ENCODE measurements around the gene SPINK6. TPM values are rescaled to one million over a fixed set of nuclear protein-coding genes. Genes with fewer than 3 reads are reported as not detected.

Gene SPINK6
- total and polyA plus RNA-seq, 2 of the 8 experiments (the other 6 are each of a cell fraction or from before 2014, with no cell fraction given), result not detected

DNA sequence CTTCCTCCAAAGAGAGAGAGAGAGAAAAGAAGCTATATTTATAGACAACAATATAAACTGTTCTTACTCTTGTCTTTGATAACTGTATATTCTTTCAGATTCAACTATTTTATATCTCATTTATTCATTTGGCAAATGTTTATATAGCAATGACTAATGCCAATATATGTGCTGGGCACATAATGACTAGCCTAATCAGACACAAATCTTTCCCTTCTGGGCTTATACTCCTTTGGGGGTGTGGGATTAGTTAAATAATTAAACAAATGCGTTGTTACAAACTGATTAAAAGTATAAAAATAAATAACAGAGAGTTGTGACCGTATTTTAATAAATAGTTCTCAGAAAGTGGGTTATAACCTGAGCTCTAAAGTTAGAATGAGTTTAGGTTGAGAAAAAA lies 30.5 kb upstream of the SPINK6 start:
- no peak overlapping the region for H4K5ac ChIP-seq (ENCODE audit: insufficient read length, low read depth, low read length)
- no peak overlapping the region for H3K4me3 ChIP-seq (ENCODE audit: extremely low read depth in 1 of 4, insufficient read depth in 2 of 4, low read depth in 3 of 4, low read length in 4 of 4)
- FAIRE-seq (no peak), DNase-seq (ENCODE audit: low read depth in 1 of 2, low spot score in 2 of 2) (no peak)
- no peak overlapping the region for H2BK15ac ChIP-seq (ENCODE audit: low read length)
- H3K27ac ChIP-seq (ENCODE audit: low read depth, low read length), result no peak overlapping the region
- no peaks in the 10 kb centered on the region for H3K23me2 ChIP-seq (ENCODE audit: low read depth, low read length)
- no peak overlapping the region for H2BK12ac ChIP-seq (ENCODE audit: low read depth, low read length)
- H4K91ac ChIP-seq (replicated peaks; ENCODE audit: insufficient read length, low read length), result no peak overlapping the region
- no peak overlapping the region for H3K4me2 ChIP-seq (ENCODE audit: insufficient read depth in 1 of 2, low read depth in 2 of 2, low read length in 2 of 2)
- ChIA-PET CTCF (ENCODE audit: partially characterized antibody) (interaction anchor here (0.6 to 2.2 kb wide), 3 partner anchors 23 to 256 kb away, joined by 3 to 5 read pairs (median 3); no protein-coding TSS in a partner anchor), POLR2A (ENCODE audit: partially characterized antibody) (no interaction called here)
- H2BK20ac ChIP-seq (ENCODE audit: low read length), result no peak overlapping the region
- H3K18ac ChIP-seq (ENCODE audit: extremely low read depth, low read length), result no peak overlapping the region
- H3K14ac ChIP-seq (ENCODE audit: insufficient read length), result no peak overlapping the region
- H3K4ac ChIP-seq (replicated peaks; ENCODE audit: insufficient read length, low read depth, low read length), result no peak overlapping the region
- H3K9me3 ChIP-seq (ENCODE audit: insufficient read depth in 2 of 2, low read depth in 1 of 2, low read length in 1 of 2), result no peaks in the 10 kb centered on the region
- WGBS, 2 experiments (ENCODE audit: extremely low coverage in 1 of 2, insufficient coverage in 1 of 2, insufficient read length in 1 of 2, insufficient replicate concordance in 2 of 2, low coverage in 1 of 2, low lambda C conversion rate in 2 of 2, missing lambda C conversion rate in 1 of 2), result 77% methylated on average over 2 of the region's 2 CpGs; no CpG with 5 or more reads in 1 of the 2 experiments
- no peak overlapping the region for H3K9ac ChIP-seq (replicated peaks in 1 of 4; ENCODE audit: extremely low read depth in 1 of 4, low read depth in 3 of 4, low read length in 3 of 4)
- no peak overlapping the region for H2BK120ac ChIP-seq (replicated peaks; ENCODE audit: low read depth, low read length)
- no peaks in the 10 kb centered on the region for H4K20me1 ChIP-seq (replicated peaks in 1 of 2; ENCODE audit: control insufficient read depth in 1 of 2, insufficient read depth in 2 of 2, low read length in 2 of 2)
- no peaks in the 10 kb centered on the region for H3K79me1 ChIP-seq (ENCODE audit: low read depth, low read length)
- no peaks in the 10 kb centered on the region for H3K36me3 ChIP-seq (ENCODE audit: control insufficient read depth in 2 of 4, insufficient read depth in 4 of 4, low read length in 3 of 4)
- no peaks in the 10 kb centered on the region for H3K27me3 ChIP-seq (replicated peaks in 1 of 4; ENCODE audit: control insufficient read depth in 3 of 4, extremely low read depth in 1 of 4, insufficient read depth in 3 of 4, low read length in 3 of 4)
- H4K8ac ChIP-seq (ENCODE audit: extremely low read depth, insufficient read depth, low read length), result no peak overlapping the region
- H2AFZ ChIP-seq (ENCODE audit: low read length), result no peak overlapping the region
- no peaks in the 10 kb centered on the region for H3K79me2 ChIP-seq (ENCODE audit: control insufficient read depth in 1 of 2, insufficient read depth in 2 of 2, low read length in 2 of 2)
- no peak overlapping the region for H2AK5ac ChIP-seq (ENCODE audit: low read depth, low read length)
- H3K23ac ChIP-seq (ENCODE audit: insufficient read length), result no peak overlapping the region
- no peak overlapping the region for H2BK5ac ChIP-seq (ENCODE audit: low read depth, low read length)
- no peaks in the 10 kb centered on the region for H3K4me1 ChIP-seq (replicated peaks in 1 of 4; ENCODE audit: control insufficient read depth in 3 of 4, insufficient read depth in 4 of 4, low read length in 3 of 4)
- no peak overlapping the region for H3K56ac ChIP-seq (replicated peaks; ENCODE audit: insufficient read length, low read depth, low read length)
- no peak for TF ChIP-seq RFX5 (IDR thresholded peaks at IDR 0.05; ENCODE audit: borderline replicate concordance, low read depth, low read length)
- no peak for TF ChIP-seq JUND (IDR thresholded peaks at IDR 0.05; ENCODE audit: low read length)
- TF ChIP-seq CEBPB (IDR thresholded peaks at IDR 0.05; ENCODE audit: low read depth, low read length), result no peak
- TF ChIP-seq RNF2 (IDR thresholded peaks at IDR 0.05; ENCODE audit: borderline replicate concordance, low read depth, low read length, missing control alignments, poor library complexity, severe bottlenecking), result no peak
- TF ChIP-seq TBP (IDR thresholded peaks at IDR 0.05; ENCODE audit: low read depth, low read length), result no peak
- TF ChIP-seq KDM5A (IDR thresholded peaks at IDR 0.05; ENCODE audit: low read length), result no peak
- TF ChIP-seq, protein P1, sequence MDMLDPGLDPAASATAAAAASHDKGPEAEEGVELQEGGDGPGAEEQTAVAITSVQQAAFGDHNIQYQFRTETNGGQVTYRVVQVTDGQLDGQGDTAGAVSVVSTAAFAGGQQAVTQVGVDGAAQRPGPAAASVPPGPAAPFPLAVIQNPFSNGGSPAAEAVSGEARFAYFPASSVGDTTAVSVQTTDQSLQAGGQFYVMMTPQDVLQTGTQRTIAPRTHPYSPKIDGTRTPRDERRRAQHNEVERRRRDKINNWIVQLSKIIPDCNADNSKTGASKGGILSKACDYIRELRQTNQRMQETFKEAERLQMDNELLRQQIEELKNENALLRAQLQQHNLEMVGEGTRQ (IDR thresholded peaks at IDR 0.05; ENCODE audit: low read length), result no peak
- TF ChIP-seq HDAC2 (IDR thresholded peaks at IDR 0.05; ENCODE audit: borderline replicate concordance in 1 of 2, low read depth in 2 of 2, low read length in 2 of 2), result no peak
- TF ChIP-seq CHD2 (IDR thresholded peaks at IDR 0.05; ENCODE audit: low read length), result no peak
- no peak for TF ChIP-seq EGR1 (IDR thresholded peaks at IDR 0.05; ENCODE audit: borderline replicate concordance, low read depth, low read length)
- TF ChIP-seq GTF2F1 (IDR thresholded peaks at IDR 0.05; ENCODE audit: borderline replicate concordance, low read depth, low read length), result no peak
- no peak for TF ChIP-seq SP2 (IDR thresholded peaks at IDR 0.05; ENCODE audit: low read length)
- TF ChIP-seq CTBP2 (IDR thresholded peaks at IDR 0.05; ENCODE audit: borderline replicate concordance, insufficient read depth, insufficient read length, low read length), result no peak
- TF ChIP-seq POU5F1 (IDR thresholded peaks at IDR 0.05; ENCODE audit: low read depth, low read length), result no peak

Measured in H1 (cell line).